Thyroid gland (tissue), 4 donors: ENCODE data around the gene GPR31.

Experiments
- POLR2A ChIP-seq, 2 donors: fragments of 450-650 bp; IDR thresholded peaks; one replicate each; pipeline ENCODE4 v1.6.1; 2017; ENCODE audit warnings: antibody characterized with exemption in 2 of 2, mild to moderate bottlenecking in 2 of 2, moderate library complexity in 1 of 2
- TF ChIP-seq, protein P1 (sequence below), 6 experiments: fragments of 200-600 bp in 3 of 6; fragments of 450-650 bp in 3 of 6; sonication (generic) in 3 of 6; IDR thresholded peaks; one replicate each; pipeline ENCODE4 v1.5.1; 2016 to 2019; ENCODE audit warnings: antibody characterized with exemption in 6 of 6, mild to moderate bottlenecking in 2 of 6, inconsistent platforms in 1 of 6, moderate library complexity in 1 of 6

DNA sequence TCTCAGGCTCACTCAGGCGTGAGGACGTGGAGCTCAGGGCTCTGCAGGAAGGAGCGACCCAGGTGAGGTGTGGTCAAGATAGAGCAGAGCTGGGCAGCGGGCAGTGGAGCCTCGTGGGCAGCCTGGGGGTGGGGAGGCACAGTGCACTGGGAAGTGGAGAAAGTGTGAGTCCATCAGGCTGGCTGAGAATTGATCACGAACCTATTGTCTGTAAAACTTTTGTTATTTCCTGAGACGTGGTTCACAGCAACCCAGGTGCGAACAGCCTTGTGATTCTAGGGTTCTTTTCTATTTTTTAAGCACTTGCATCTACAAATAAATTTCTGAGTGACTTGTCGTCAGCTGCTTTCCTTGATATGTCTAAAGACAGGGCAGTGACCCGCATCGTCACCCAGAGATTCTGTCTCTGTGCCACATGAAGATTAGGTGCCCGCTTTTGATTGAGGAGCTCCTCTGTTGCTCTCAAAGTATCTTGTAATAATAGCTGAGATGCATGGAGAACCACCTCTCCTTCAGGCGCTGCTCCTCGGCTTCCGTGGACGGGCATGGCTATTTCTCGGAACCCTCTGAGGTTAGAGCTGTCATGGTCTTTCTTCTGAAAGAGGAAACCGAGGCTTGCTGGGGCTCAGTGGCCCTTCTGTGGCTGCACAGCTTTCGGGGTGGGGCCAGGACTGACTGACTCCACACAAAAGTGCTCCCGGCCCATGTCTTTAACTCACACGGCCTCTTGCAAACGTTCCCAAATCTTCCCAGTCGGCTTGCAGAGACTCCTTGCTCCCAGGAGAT is 35.5 kb downstream of the GPR31 start:
- TF ChIP-seq, protein P1, sequence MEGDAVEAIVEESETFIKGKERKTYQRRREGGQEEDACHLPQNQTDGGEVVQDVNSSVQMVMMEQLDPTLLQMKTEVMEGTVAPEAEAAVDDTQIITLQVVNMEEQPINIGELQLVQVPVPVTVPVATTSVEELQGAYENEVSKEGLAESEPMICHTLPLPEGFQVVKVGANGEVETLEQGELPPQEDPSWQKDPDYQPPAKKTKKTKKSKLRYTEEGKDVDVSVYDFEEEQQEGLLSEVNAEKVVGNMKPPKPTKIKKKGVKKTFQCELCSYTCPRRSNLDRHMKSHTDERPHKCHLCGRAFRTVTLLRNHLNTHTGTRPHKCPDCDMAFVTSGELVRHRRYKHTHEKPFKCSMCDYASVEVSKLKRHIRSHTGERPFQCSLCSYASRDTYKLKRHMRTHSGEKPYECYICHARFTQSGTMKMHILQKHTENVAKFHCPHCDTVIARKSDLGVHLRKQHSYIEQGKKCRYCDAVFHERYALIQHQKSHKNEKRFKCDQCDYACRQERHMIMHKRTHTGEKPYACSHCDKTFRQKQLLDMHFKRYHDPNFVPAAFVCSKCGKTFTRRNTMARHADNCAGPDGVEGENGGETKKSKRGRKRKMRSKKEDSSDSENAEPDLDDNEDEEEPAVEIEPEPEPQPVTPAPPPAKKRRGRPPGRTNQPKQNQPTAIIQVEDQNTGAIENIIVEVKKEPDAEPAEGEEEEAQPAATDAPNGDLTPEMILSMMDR (IDR thresholded peaks at IDR 0.05), result no peak
- TF ChIP-seq POLR2A (IDR thresholded peaks at IDR 0.05), result no peak
